SK-N-SH treated with all-trans-retinoic acid at 6 μM for 48 hours (cell line): ENCODE data around the gene MED12.

ENCODE experiments used
- ARNTL ChIP-seq: fragments of 450-650 bp; formaldehyde crosslinking; IDR thresholded peaks from 2 replicates; pipeline ENCODE4 v1.5.0; 2020; ENCODE audit warnings: low read depth, mild to moderate bottlenecking, moderate library complexity, borderline replicate concordance
- CSRNP3 ChIP-seq: fragments of 250-450 bp; sonication (Bioruptor Pico); IDR thresholded peaks from 2 replicates; pipeline ENCODE4 v1.5.1; 2021; ENCODE audit warnings: mild to moderate bottlenecking, moderate library complexity
- ESRRG ChIP-seq: fragments of 250-450 bp; sonication (Bioruptor Pico); IDR thresholded peaks from 2 replicates; pipeline ENCODE4 v1.6.1; 2021; ENCODE audit warnings: mild to moderate bottlenecking
- ISL1 ChIP-seq: fragments of 250-450 bp; sonication (Bioruptor Pico); IDR thresholded peaks from 2 replicates; pipeline ENCODE4 v2.1.2; 2022; ENCODE audit warnings: mild to moderate bottlenecking, moderate library complexity
- POU6F1 ChIP-seq: fragments of 250-450 bp; sonication (Bioruptor Pico); IDR thresholded peaks from 2 replicates; pipeline ENCODE4 v1.8.0; 2021; ENCODE audit warnings: low read depth, mild to moderate bottlenecking, moderate library complexity, borderline replicate concordance
- RARB ChIP-seq: fragments of 250-450 bp; sonication (Bioruptor Pico); IDR thresholded peaks from 2 replicates; pipeline ENCODE4 v1.8.0; 2021; ENCODE audit warnings: mild to moderate bottlenecking, moderate library complexity
- TCF4 ChIP-seq: fragments of 250-450 bp; sonication (Bioruptor Pico); IDR thresholded peaks from 2 replicates; pipeline ENCODE4 v1.8.0; 2021; ENCODE audit warnings: mild to moderate bottlenecking, moderate library complexity, borderline replicate concordance
- TOX ChIP-seq: fragments of 250-450 bp; sonication (Bioruptor Pico); IDR thresholded peaks from 2 replicates; pipeline ENCODE4 v1.8.0; 2021; ENCODE audit warnings: mild to moderate bottlenecking, moderate library complexity, borderline replicate concordance
- ZC3H10 ChIP-seq: fragments of 250-450 bp; sonication (Bioruptor Pico); IDR thresholded peaks from 2 replicates; pipeline ENCODE4 v1.5.1; 2021; ENCODE audit warnings: mild to moderate bottlenecking, moderate library complexity
- ZFP3 ChIP-seq: fragments of 250-450 bp; sonication (Bioruptor Pico); IDR thresholded peaks from 2 replicates; pipeline ENCODE4 v1.5.0; 2020; ENCODE audit warnings: mild to moderate bottlenecking, moderate library complexity
- ZFP30 ChIP-seq: fragments of 450-650 bp; formaldehyde crosslinking; IDR thresholded peaks from 2 replicates; pipeline ENCODE4 v1.5.0; 2022; ENCODE audit warnings: mild to moderate bottlenecking, moderate library complexity
- TF ChIP-seq, protein P1 (sequence below): fragments of 250-450 bp; sonication (Bioruptor Pico); IDR thresholded peaks from 2 replicates; pipeline ENCODE4 v1.8.0; 2020; ENCODE audit warnings: mild to moderate bottlenecking, moderate library complexity, borderline replicate concordance

DNA sequence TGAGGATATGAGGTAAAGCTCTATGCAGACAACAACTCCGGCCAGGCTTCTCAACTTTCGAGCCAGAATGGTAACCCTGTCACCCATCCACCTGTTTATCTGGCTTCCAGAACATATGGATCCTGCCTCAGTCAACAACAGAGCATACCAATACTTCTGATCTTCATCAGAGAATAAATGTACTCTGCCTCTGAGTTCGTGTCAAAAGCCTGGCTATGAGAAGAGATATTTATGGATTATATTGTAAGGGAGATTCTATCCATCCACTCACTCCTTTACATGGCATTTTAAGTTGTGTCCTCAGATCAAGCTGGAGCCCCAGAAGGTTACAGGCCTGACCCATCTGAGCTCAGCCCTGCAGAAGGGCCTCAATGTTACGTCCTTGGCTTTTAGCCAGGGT, 32.5 kb upstream of the MED12 start:
- TF ChIP-seq ARNTL (CRISPR knock-in tag) (no peak), ZFP30 (CRISPR knock-in tag) (no peak), POU6F1 (no peak), ZC3H10 (no peak), ZFP3 (CRISPR knock-in tag) (no peak), TOX (CRISPR knock-in tag) (no peak), ISL1 (no peak), ESRRG (no peak), CSRNP3 (CRISPR knock-in tag) (no peak), RARB (CRISPR knock-in tag) (no peak), TCF4 (CRISPR knock-in tag) (no peak)
- TF ChIP-seq, protein P1, sequence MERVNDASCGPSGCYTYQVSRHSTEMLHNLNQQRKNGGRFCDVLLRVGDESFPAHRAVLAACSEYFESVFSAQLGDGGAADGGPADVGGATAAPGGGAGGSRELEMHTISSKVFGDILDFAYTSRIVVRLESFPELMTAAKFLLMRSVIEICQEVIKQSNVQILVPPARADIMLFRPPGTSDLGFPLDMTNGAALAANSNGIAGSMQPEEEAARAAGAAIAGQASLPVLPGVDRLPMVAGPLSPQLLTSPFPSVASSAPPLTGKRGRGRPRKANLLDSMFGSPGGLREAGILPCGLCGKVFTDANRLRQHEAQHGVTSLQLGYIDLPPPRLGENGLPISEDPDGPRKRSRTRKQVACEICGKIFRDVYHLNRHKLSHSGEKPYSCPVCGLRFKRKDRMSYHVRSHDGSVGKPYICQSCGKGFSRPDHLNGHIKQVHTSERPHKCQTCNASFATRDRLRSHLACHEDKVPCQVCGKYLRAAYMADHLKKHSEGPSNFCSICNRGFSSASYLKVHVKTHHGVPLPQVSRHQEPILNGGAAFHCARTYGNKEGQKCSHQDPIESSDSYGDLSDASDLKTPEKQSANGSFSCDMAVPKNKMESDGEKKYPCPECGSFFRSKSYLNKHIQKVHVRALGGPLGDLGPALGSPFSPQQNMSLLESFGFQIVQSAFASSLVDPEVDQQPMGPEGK (CRISPR knock-in tag) = no peak
